ENCODE results near the gene TBC1D2. TPM values are rescaled to one million over a fixed set of nuclear protein-coding genes. Genes with fewer than 3 reads are reported as not detected.

Gene TBC1D2
- total and polyA plus RNA-seq, 10 of the 15 experiments (the other 5 are each of a cell fraction or from before 2014, with no cell fraction given): 0.04 to 1.6 (median 1.1) TPM

GRCh38 chr9:98215271-98215670 lies 40.2 kb downstream of the TBC1D2 start (continued):
- TF ChIP-seq CUX1 (IDR thresholded peaks at IDR 0.05; ENCODE audit: insufficient replicate concordance, low read depth, low read length) (no peak), CBX3 (IDR thresholded peaks at IDR 0.05; ENCODE audit: borderline replicate concordance, low read depth) (no peak)

GRCh38 chr9:98214811-98215210 lies 40.6 kb downstream of the TBC1D2 start:
- Histone ChIP-seq H3K9ac (ENCODE audit: control insufficient read depth, insufficient read depth, low read length) (no peak overlapping the region), H3K4me1 (ENCODE audit: control insufficient read depth, insufficient read depth, low read length) (no peaks in the 10 kb centered on the region), H4K20me1 (ENCODE audit: control insufficient read depth, insufficient read depth) (no peaks in the 10 kb centered on the region), H3K27me3 (replicated peaks in 1 of 2; ENCODE audit: control insufficient read depth in 2 of 2, insufficient read depth in 2 of 2, low read length in 1 of 2) (no peaks in the 10 kb centered on the region), H3K4me3 (no peak overlapping the region), H3K9me3 (replicated peaks; ENCODE audit: control insufficient read depth, insufficient read depth, low read length) (no peaks in the 10 kb centered on the region), H3K36me3 (ENCODE audit: control insufficient read depth in 2 of 2, insufficient read depth in 2 of 2, low read length in 1 of 2) (no peaks in the 10 kb centered on the region), H3K27ac (ENCODE audit: control insufficient read depth, insufficient read depth) (no peak overlapping the region), H3K4me2 (ENCODE audit: control insufficient read depth, insufficient read depth) (no peak overlapping the region), H2AFZ (ENCODE audit: control insufficient read depth, low read depth, low read length) (no peak overlapping the region), H3K79me2 (ENCODE audit: control insufficient read depth, insufficient read depth, low read length) (no peaks in the 10 kb centered on the region)
- no peak for FAIRE-seq
- 56% methylated on average over 6 of the region's 6 CpGs for WGBS (ENCODE audit: insufficient coverage, insufficient replicate concordance, low lambda C conversion rate, missing lambda C conversion rate)
- ChIA-PET SMC1A (ENCODE audit: uncharacterized antibody, unreplicated experiment) (no interaction called here), POLR2A (no interaction called here), CTCF (interaction anchor here (0.7 to 1.3 kb wide), 4 partner anchors 9 to 97 kb away, joined by 3 to 4 read pairs (median 3); no protein-coding TSS in a partner anchor), RAD21 (ENCODE audit: unreplicated experiment) (no interaction called here)
- in situ Hi-C loops (cut with MboI) (no loop called here), intact Hi-C loops (cut with micrococcal nuclease; ENCODE audit: unreplicated experiment) (loop anchor here (2.0 kb wide), 1 partner anchor 140 kb away; no protein-coding TSS in a partner anchor)
- no peak for DNase-seq (ENCODE audit: low read depth, low spot score)
- no TSS peak for BruUV-seq (replicated peaks)
- ATAC-seq: no peak
- no peak for TF ChIP-seq ZNF592 (IDR thresholded peaks at IDR 0.05)
- no peak for TF ChIP-seq KAT2A (conservative IDR thresholded peaks at IDR 0.05; ENCODE audit: control insufficient read depth, low read depth, low read length)
- TF ChIP-seq CEBPB (IDR thresholded peaks at IDR 0.05; ENCODE audit: borderline replicate concordance in 1 of 2, low read depth in 2 of 2, low read length in 2 of 2): no peak
- no peak for TF ChIP-seq PAX5 (IDR thresholded peaks at IDR 0.05; ENCODE audit: borderline replicate concordance, low read depth, low read length)
- no peak for TF ChIP-seq NR2C1 (IDR thresholded peaks at IDR 0.05)
- no peak for TF ChIP-seq HSF1 (IDR thresholded peaks at IDR 0.05; ENCODE audit: low read depth, low read length)
- TF ChIP-seq RELA (IDR thresholded peaks at IDR 0.05; ENCODE audit: borderline replicate concordance, partially characterized antibody): no peak
- TF ChIP-seq SMARCA5 (IDR thresholded peaks at IDR 0.05): no peak
